Measurements from ENCODE around the gene TMEM233.
A peak's percentile ranks its signal among the peaks of the same experiment; 100 is the strongest.
"Not testable (repeated sequence)": the region's sequence is repeated elsewhere in the genome, so short reads cannot be mapped to it uniquely, and the experiment has no call there.

Gene TMEM233

GRCh38 chr12:119613319-119613936 lies 19.9 kb downstream of the TMEM233 start:
- DNase-seq: no peak

- no peak for DNase-seq
Observed at GRCh38 chr12:119614705-119615104, 21.1 kb downstream of the TMEM233 start.

- DNase-seq: no peak
Observed at GRCh38 chr12:119615518-119616475, 22.2 kb downstream of the TMEM233 start.

GRCh38 chr12:119618328-119618896 lies 24.8 kb downstream of the TMEM233 start:
- not testable (repeated sequence) for DNase-seq

GRCh38 chr12:119620490-119620889 lies 26.9 kb downstream of the TMEM233 start:
- no peak for DNase-seq

GRCh38 chr12:119621878-119622277 lies 28.3 kb downstream of the TMEM233 start:
- no peak for DNase-seq

GRCh38 chr12:119624966-119625365 lies 31.4 kb downstream of the TMEM233 start:
- DNase-seq: no peak

GRCh38 chr12:119627019-119627643 lies 33.6 kb downstream of the TMEM233 start:
- DNase-seq: no peak

GRCh38 chr12:119627686-119628085 lies 34.1 kb downstream of the TMEM233 start:
- no peak for DNase-seq

- DNase-seq: no peak
Observed at GRCh38 chr12:119630223-119630780, 36.7 kb downstream of the TMEM233 start.

- no peak for DNase-seq
Observed at GRCh38 chr12:119630962-119631550, 37.5 kb downstream of the TMEM233 start.

- DNase-seq: no peak
Observed at GRCh38 chr12:119631930-119632678, 38.5 kb downstream of the TMEM233 start.

- DNase-seq: no peak
Observed at GRCh38 chr12:119634743-119635142, 41.2 kb downstream of the TMEM233 start.

- DNase-seq: no peak
Observed at GRCh38 chr12:119642986-119643385, 49.4 kb downstream of the TMEM233 start.

GRCh38 chr12:119644930-119645329 lies 51.4 kb downstream of the TMEM233 start:
- no peak for DNase-seq

- no peak for DNase-seq
Observed at GRCh38 chr12:119645535-119646059, 52.0 kb downstream of the TMEM233 start.

GRCh38 chr12:119649202-119649808 lies 55.7 kb downstream of the TMEM233 start:
- peak; percentile 62 for DNase-seq

- DNase-seq: no peak
Observed at GRCh38 chr12:119652665-119653064, 59.1 kb downstream of the TMEM233 start.

- DNase-seq: not testable (repeated sequence)
Observed at GRCh38 chr12:119657001-119657400, 63.4 kb downstream of the TMEM233 start.

- not testable (repeated sequence) for DNase-seq
Observed at GRCh38 chr12:119658166-119658565, 64.6 kb downstream of the TMEM233 start.

GRCh38 chr12:119659289-119659897 lies 65.8 kb downstream of the TMEM233 start:
- peak; percentile 73 for DNase-seq
